SJCRH30 (cell line): Measurements from ENCODE around the gene PIGS. TPM values are rescaled to one million over a fixed set of nuclear protein-coding genes. Genes with fewer than 3 reads are reported as not detected.

Experiments used
- DNase-seq, 2 experiments: peaks; one replicate each; pipeline ENCODE4 v3.0.0-alpha.2; 2015 to 2020
- H3K27ac ChIP-seq: fragments of 250-450 bp; sonication (Bioruptor Pico); 2 replicates; pipeline ENCODE4 v1.5.1; 2020; ENCODE audit warnings: mild to moderate bottlenecking, moderate library complexity
- H3K27me3 ChIP-seq: fragments of 250-450 bp; sonication (Bioruptor Pico); 2 replicates; pipeline ENCODE4 v1.5.1; 2020; ENCODE audit warnings: mild to moderate bottlenecking, moderate library complexity
- H3K36me3 ChIP-seq: fragments of 250-450 bp; sonication (Bioruptor Pico); 2 replicates; pipeline ENCODE4 v1.5.1; 2020; ENCODE audit warnings: mild to moderate bottlenecking, moderate library complexity
- H3K4me1 ChIP-seq: fragments of 250-450 bp; sonication (Bioruptor Pico); 2 replicates; pipeline ENCODE4 v1.5.1; 2020; ENCODE audit warnings: mild to moderate bottlenecking, moderate library complexity
- H3K4me3 ChIP-seq: fragments of 250-450 bp; sonication (Bioruptor Pico); 2 replicates; pipeline ENCODE4 v1.5.1; 2020; ENCODE audit warnings: mild to moderate bottlenecking, moderate library complexity
- H3K9me3 ChIP-seq: fragments of 250-450 bp; sonication (Bioruptor Pico); replicated peaks from 2 replicates; pipeline ENCODE4 v1.5.1; 2020; ENCODE audit warnings: mild to moderate bottlenecking, moderate library complexity
- total RNA-seq: library from RNA; depleted of rRNA; stranded (reverse); fragments of >200 nt; shearing (Covaris generic); gene quantifications from 2 replicates; pipeline ENCODE4 v1.2.3, GENCODE V29; 2014

Gene PIGS
- total RNA-seq, 1 experiment from 2014 or later = 41.8 TPM

DNA sequence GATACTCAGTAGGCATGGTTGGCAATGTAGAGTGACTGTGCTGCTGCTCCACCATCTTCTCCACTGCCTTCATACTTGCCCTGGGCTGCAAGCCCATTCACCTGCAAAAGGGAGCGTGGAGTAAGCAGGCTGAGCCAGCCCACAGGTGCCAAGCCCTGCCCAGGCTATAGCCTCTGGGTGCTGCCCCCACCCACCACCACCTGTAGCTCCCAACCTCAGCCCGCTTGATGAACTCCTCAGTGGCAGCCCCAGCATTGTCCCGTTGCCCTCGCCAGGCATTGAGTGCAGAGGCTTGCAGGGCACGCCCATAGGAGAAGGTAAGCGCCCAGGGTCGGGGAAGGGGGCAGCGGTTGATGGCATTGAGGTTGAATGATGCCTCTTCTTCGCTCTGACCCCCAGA lies 2.2 kb upstream of the PIGS start:
- H3K9me3 ChIP-seq = no peaks in the 10 kb centered on the region
- H3K4me3 ChIP-seq = no peak overlapping the region
- no peak overlapping the region for H3K27ac ChIP-seq
- peaks cover 17% of the 10 kb centered on the region for H3K36me3 ChIP-seq
- no peaks in the 10 kb centered on the region for H3K27me3 ChIP-seq
- no peak for DNase-seq
- peaks cover 5% of the 10 kb centered on the region; the same call in 1 of the 2 replicates for H3K4me1 ChIP-seq

DNA sequence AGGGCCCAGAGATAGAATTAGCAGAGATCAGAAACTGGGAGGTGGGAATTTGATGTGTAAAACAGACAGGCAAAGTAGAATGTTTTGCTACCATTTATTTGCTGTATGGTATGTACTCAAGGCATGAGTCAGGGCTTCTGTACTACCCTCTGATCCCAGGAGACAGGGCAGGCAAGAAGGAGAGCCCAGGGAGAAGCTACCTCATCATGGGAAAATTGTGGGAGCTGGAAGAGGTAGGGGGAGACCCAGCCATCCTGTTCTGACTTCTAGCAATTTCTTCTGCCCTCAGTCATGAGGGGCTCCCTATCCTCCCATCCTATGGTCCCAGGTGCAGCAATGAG lies 1.7 kb upstream of the PIGS start:
- DNase-seq = no peak
- Histone ChIP-seq H3K36me3 (peaks cover 12% of the 10 kb centered on the region), H3K9me3 (no peaks in the 10 kb centered on the region), H3K4me3 (no peak overlapping the region), H3K4me1 (peaks cover 5% of the 10 kb centered on the region; the same call in 1 of the 2 replicates), H3K27me3 (no peaks in the 10 kb centered on the region), H3K27ac (no peak overlapping the region)

DNA sequence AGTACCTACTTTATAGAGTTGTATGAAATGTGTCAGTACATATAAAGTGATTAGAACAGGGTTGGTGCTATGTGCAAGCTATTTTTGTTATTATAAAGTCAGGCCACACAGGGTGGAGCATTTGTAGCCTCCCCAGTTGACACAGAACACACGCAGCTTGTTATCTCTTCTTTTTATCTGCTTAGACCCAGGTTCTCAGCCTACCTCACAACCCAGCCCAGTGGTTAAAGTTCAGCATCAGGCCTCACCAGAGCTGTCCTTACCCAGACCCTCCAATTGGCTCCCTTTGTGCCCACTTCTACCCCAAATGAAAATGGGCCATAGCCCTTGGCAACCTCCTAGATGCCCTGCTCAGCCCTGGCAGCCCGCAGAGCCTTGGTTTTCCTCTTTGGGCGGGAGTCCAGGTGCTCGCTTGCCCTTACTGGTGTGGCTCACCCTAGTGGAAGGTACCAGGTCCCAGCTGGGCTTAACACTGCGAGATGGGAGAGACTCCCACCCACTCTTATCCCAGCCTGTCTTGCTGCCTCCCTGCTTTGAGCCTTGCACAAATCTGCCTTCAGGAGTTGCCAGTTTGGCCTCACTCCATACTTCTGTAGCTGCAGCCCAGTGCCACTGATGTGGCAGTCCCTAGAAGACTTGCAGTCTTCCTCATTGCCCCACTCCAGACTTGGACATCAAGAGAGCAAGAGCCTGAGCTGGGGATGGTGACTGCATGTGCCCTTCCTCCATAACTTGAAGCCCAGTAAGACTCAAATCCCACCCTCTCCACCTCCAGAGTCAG lies 1.1 kb upstream of the PIGS start:
- peaks cover 8% of the 10 kb centered on the region for H3K36me3 ChIP-seq
- peaks cover 5% of the 10 kb centered on the region; the same call in 1 of the 2 replicates for H3K4me1 ChIP-seq
- no peak for DNase-seq
- no peaks in the 10 kb centered on the region for H3K9me3 ChIP-seq
- no peak overlapping the region for H3K27ac ChIP-seq
- no peaks in the 10 kb centered on the region for H3K27me3 ChIP-seq
- peak overlapping the region; percentile 84 for H3K4me3 ChIP-seq

DNA sequence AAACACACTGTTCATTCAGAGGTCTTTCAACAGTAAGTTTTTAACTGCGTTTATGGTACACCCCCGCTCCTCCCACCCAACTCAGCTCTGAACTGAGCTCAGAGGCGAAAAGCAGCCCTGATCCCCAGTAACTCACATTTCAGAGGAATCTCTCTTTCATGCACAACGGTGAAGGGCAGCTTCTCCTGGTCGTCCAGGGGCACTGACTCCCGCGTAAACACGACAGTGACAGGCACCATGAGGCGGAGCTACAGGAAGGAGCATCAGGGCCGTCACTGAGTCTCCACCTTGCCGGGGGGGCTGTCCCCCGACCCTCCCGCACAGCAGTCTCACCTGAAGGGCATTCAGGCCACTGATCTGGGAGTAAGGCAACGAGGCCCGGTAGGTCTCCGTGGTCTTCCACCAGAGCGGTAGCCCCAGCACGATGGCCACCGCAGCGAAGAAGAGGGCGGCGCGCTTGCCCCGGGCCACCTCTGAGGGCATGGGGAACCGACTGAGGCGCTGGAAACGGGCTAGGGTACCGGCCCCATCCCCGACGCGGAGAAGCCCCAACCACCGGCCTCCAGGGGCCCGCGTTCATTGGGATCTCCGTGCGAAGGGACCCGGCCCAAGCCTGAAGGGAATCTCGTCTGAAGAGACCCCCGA lies 486 bp downstream of the PIGS start:
- no peaks in the 10 kb centered on the region for H3K27me3 ChIP-seq
- peak overlapping the region; percentile 26 for H3K27ac ChIP-seq
- H3K9me3 ChIP-seq = no peaks in the 10 kb centered on the region
- H3K4me1 ChIP-seq = peaks cover 5% of the 10 kb centered on the region; the same call in 1 of the 2 replicates
- peak overlapping the region; percentile 84 for H3K4me3 ChIP-seq
- peak; percentile 38 to 57 for DNase-seq
- H3K36me3 ChIP-seq = peaks cover 4% of the 10 kb centered on the region; the same call in 1 of the 2 replicates

DNA sequence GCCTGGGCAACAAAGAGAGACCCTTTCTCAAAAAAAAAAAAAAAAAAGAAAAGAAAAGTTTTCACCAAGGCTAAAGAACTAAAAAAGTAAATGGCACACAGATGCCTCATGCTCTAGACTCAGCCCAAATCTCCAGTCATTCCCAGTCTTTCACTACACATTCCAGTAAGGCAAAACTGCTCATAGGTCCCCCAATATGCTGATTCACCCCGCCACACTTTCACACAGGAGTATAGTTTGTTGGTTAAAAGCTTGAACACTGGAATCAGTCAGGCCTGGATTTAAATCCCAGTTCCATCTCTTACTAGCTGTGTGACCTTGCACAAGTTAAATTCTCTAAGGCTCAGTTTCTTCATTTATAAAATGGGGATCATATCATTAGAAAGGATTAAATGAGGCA lies 1.9 kb downstream of the PIGS start:
- no peak for DNase-seq
- Histone ChIP-seq H3K4me3 (no peak overlapping the region), H3K36me3 (peaks cover 4% of the 10 kb centered on the region; the same call in 1 of the 2 replicates), H3K4me1 (peaks cover 5% of the 10 kb centered on the region; the same call in 1 of the 2 replicates), H3K27me3 (no peaks in the 10 kb centered on the region), H3K9me3 (no peaks in the 10 kb centered on the region), H3K27ac (no peak overlapping the region)

DNA sequence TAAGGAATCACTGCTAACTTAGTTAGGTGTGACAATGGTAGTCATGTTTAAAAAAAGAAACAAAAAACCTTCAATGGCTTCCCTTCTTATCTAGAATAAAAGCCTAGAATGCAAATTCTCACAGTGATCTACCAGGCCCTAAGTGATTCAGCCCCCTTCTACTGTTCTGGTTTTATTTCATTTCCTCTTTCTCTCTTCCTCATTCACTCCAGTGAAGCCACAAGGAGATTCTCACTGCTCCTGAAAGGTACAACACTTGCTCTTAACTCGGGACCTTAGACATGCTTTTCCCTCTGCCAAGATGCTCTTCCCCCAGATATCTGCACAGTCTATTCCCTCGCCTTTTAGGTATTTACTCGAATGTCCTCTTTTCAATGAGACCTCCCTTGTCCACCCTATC lies 3.7 kb downstream of the PIGS start:
- DNase-seq = no peak
- Histone ChIP-seq H3K4me1 (peaks cover 18% of the 10 kb centered on the region), H3K36me3 (peaks cover 9% of the 10 kb centered on the region), H3K27me3 (no peaks in the 10 kb centered on the region), H3K27ac (no peak overlapping the region), H3K9me3 (no peaks in the 10 kb centered on the region), H3K4me3 (no peak overlapping the region)

DNA sequence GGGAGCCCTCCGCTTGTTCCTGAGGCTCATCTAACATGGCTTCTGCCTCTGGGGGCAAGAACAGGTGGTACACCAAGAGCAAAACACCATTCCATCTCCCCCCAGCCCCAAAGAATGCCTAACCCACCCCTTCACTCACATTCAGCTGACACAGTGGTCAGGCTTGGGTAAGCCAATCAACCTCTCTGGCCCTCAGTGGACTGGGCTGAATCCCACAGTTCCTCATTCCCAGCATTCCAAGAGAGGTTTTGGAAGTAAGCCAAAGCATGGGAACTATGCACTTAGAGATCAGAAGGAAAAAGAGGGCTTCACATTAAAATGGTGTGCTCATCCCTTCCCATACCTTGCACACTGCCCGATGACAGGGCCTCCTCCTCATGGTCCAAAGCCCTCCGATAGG lies 7.8 kb downstream of the PIGS start:
- H3K27ac ChIP-seq = peak overlapping the region; percentile 48
- no peaks in the 10 kb centered on the region for H3K27me3 ChIP-seq
- peaks cover 33% of the 10 kb centered on the region for H3K36me3 ChIP-seq
- no peak overlapping the region for H3K4me3 ChIP-seq
- DNase-seq = peak; percentile 81 to 85
- H3K4me1 ChIP-seq = peaks cover 13% of the 10 kb centered on the region
- H3K9me3 ChIP-seq = no peaks in the 10 kb centered on the region

DNA sequence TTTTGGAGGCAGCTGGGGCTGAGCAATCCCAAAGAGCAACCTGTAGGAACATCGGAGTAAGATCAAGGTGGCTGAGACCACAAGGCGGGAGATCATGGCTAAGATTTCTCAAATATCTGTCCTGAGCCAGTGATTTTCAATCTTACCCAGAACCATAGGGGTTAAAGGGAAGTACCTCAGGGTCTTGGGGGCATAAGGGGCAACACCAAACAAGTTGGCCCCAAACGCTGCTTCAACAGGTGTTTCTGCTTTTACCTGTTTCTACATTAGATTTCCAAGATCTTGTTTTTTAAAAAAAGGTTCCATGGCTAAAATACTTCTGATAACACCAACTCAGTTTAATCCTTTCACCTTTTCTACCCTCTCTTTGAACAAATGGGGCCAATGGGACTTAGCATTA lies 16.3 kb downstream of the PIGS start:
- H3K27ac ChIP-seq = no peak overlapping the region
- no peaks in the 10 kb centered on the region for H3K27me3 ChIP-seq
- peaks cover 24% of the 10 kb centered on the region for H3K36me3 ChIP-seq
- H3K4me1 ChIP-seq = no peaks in the 10 kb centered on the region
- H3K4me3 ChIP-seq = no peak overlapping the region
- no peaks in the 10 kb centered on the region for H3K9me3 ChIP-seq
- no peak for DNase-seq

DNA sequence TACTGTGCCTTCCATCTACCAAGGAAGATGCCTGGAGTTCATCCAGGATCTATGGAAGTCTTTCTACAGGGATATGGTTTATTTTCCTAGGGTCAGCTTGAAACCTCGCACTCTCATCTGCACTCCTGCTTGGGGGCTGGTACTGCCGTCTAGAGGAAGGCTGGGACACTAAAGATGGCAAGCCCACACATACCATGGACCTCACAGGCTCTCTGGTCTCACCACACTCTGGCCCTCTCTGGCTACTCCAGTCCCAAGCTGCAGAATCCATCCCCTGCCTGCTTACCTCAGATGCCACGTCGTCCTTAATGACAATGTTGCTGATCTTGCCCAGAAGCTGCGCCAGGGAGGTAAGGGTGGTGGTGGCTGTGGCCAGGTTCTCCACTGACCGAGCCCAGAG lies 16.8 kb downstream of the PIGS start:
- Histone ChIP-seq H3K27ac (no peak overlapping the region), H3K9me3 (no peaks in the 10 kb centered on the region), H3K36me3 (peaks cover 24% of the 10 kb centered on the region), H3K27me3 (no peaks in the 10 kb centered on the region), H3K4me1 (no peaks in the 10 kb centered on the region), H3K4me3 (no peak overlapping the region)
- DNase-seq = no peak

DNA sequence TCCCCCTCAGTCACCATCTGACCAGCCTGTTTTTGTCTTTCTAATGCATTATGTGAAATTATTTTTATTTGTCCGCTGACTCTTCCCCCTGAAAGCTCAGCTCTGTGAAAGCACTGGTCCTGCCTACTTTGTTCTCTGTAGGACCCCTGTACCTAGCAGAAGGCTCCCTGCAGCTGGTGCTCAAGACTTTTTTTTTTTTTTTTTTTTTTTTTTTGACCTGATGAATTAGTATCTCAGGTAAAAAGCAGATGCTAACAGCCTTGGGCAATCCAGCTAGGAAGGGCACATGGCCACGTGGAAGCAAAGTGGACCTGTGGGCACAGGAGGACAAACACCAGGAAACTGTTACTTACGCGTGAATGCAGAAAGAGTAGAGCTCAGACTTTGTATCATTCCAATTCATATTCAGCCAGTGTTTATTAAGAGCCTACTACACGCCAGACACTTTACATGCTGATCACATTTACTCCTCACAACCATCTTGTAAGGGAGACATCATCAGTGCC lies 18.3 kb downstream of the PIGS start:
- Histone ChIP-seq H3K36me3 (peaks cover 19% of the 10 kb centered on the region), H3K4me1 (no peaks in the 10 kb centered on the region), H3K9me3 (no peaks in the 10 kb centered on the region), H3K4me3 (peak overlapping the region; percentile 97), H3K27me3 (no peaks in the 10 kb centered on the region), H3K27ac (no peak overlapping the region)
- DNase-seq = no peak

DNA sequence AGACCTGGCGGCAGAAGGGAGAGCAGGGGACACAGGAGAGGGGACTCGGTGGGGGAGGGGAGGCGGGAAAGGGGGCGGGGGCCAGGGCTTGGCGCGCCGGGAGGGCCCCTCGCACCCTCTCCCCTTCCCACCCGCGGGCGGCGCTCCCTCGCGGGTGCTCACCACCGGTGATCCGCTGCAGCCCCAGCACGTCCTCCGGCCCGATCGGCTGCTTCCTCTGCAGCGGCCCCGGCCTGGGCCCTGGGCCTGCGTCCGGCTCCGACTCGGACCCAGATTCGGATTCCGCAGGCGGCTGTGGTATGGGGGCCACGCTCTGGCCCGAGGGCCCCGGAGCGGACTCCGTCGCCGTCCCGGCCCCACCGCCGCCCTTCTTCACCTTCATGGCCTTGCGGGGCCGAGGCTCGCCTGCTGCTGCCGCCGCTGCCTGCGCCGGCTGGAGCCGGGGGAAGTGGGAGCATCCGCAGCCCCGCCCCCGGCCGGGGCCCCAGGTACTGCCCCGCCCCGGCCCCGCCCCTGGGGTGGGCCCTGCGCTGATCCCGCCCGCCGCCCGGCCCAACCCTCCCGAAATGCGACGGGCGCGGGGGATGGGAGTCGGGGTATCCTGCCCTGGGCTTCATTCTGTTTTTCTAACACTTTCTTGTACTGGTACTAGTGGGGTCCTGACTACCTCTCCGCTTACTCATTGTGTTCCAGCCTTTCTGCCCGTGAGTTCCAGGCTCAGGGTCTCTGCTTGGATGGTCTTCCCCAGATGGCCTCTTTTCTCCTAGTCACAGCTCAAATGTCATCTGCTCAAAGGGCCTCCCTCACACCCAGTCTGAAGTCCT lies 18.9 kb downstream of the PIGS start, which contains the start of gene UNC119:
UNC119 (minus strand) TSS at position 449 of the 824 bp plus-strand sequence; CDS start at position 382, 67 bp downstream.
- Histone ChIP-seq H3K27me3 (no peaks in the 10 kb centered on the region), H3K4me1 (no peaks in the 10 kb centered on the region), H3K27ac (peak within 1 kb of the TSS; percentile 63), H3K36me3 (peaks cover 19% of the 10 kb centered on the region), H3K4me3 (peak within 1 kb of the TSS; percentile 97), H3K9me3 (no peaks in the 10 kb centered on the region)
- DNase-seq = peak; percentile 86 to 90

DNA sequence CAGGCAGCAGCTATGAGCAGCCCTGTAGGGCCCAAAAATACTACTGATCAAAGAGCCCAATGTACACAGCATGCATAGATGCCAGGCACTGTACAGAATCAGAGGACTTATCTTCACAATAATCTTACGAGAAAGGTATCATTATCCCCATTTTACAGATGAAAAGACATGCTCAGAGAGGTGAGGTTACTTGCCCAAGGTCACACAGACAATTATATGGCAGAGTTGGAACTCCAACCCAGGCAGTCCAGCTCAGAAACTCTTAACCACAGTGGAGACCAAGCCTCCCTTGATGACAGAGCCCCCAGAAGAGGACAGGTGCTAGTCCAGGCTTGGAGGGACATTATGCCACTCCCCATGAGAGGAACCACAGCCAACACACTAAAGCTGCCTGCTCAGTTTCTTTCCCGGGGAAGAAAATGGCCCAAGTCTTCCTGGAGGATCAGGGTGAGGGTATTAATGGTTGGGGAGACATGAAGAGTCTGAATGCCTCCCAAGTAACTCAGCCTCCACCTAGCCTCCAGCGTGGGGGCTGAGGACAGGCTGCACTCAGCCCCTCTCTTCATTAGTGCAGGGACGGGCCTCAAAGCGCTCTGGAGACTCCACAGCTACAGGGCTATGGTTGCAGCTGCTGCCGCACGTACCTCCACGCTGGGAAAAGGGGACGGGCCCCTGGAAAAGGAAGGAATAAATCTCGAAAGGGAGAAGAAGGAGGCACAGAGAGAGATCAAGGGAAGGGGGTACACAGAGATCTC lies 19.7 kb downstream of the PIGS start:
- Histone ChIP-seq H3K27me3 (no peaks in the 10 kb centered on the region), H3K9me3 (no peaks in the 10 kb centered on the region), H3K4me1 (no peaks in the 10 kb centered on the region), H3K36me3 (peaks cover 18% of the 10 kb centered on the region), H3K27ac (peak overlapping the region; percentile 63; the same call in 1 of the 2 replicates), H3K4me3 (peak overlapping the region; percentile 97)
- DNase-seq = peak; percentile 73 to 78

DNA sequence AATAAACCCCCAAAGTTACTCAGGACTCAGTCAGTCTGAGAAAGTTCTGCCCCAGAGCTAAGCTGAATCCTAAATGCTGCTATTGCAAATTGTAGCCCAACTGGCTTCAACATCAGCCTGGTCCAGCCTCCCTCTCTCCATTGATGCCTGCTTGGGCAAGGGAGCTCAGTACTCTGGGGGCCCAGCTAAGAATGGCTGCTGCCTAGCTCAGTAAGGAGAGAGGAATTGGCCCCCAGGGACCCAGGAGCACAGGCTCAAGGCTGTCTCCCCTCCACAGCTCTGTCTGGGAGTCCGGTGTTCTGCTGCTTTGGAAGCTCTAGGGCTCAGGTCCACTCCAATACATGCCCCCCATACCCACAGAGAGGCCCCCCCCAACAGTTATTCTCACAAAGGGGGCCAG lies 20.5 kb downstream of the PIGS start:
- H3K36me3 ChIP-seq = peaks cover 10% of the 10 kb centered on the region; the same call in 1 of the 2 replicates
- no peak for DNase-seq
- no peak overlapping the region for H3K27ac ChIP-seq
- H3K4me3 ChIP-seq = no peak overlapping the region
- H3K27me3 ChIP-seq = no peaks in the 10 kb centered on the region
- no peaks in the 10 kb centered on the region for H3K4me1 ChIP-seq
- no peaks in the 10 kb centered on the region for H3K9me3 ChIP-seq
